ENCODE measurements around the gene ZC3HAV1. TPM values are rescaled to one million over a fixed set of nuclear protein-coding genes. Genes with fewer than 3 reads are reported as not detected.

The ZC3HAV1 gene
- total and polyA plus RNA-seq, 2 of the 4 experiments (the other 2 are of a cell fraction), result 9.9 to 22.4 TPM

Other genes starting within 250 kb of the ZC3HAV1 start
- gene KIAA1549, start 128.3 kb downstream of the ZC3HAV1 start, total RNA-seq (2012; rRNA removed), result 1.1 and 1.3 TPM in 2 replicates
- 3.2 and 3.3 TPM in 2 replicates for gene KIAA1549, start 128.3 kb downstream of the ZC3HAV1 start, polyA plus RNA-seq (2012; rRNA removed)
- 4.5 and 4.7 TPM in 2 replicates for gene ZC3HAV1L, start 73.7 kb downstream of the ZC3HAV1 start, total RNA-seq (2012; rRNA removed)
- gene ZC3HAV1L, start 73.7 kb downstream of the ZC3HAV1 start, polyA plus RNA-seq (2012; rRNA removed), result 7.4 and 9.4 TPM in 2 replicates
- gene UBN2, start 121.5 kb upstream of the ZC3HAV1 start, total RNA-seq (2012; rRNA removed), result 2.3 and 3.6 TPM in 2 replicates
- 1.2 and 1.6 TPM in 2 replicates for gene UBN2, start 121.5 kb upstream of the ZC3HAV1 start, polyA plus RNA-seq (2012; rRNA removed)
- gene FMC1, start 231.6 kb upstream of the ZC3HAV1 start, total RNA-seq (2012; rRNA removed), result 6.1 and 6.4 TPM in 2 replicates
- 11.9 and 12.6 TPM in 2 replicates for gene FMC1, start 231.6 kb upstream of the ZC3HAV1 start, polyA plus RNA-seq (2012; rRNA removed)